ENCODE results near the gene FAM13A.
"Not testable (repeated sequence)": the region's sequence is repeated elsewhere in the genome, so short reads cannot be mapped to it uniquely, and the experiment has no call there.

The FAM13A gene

DNA sequence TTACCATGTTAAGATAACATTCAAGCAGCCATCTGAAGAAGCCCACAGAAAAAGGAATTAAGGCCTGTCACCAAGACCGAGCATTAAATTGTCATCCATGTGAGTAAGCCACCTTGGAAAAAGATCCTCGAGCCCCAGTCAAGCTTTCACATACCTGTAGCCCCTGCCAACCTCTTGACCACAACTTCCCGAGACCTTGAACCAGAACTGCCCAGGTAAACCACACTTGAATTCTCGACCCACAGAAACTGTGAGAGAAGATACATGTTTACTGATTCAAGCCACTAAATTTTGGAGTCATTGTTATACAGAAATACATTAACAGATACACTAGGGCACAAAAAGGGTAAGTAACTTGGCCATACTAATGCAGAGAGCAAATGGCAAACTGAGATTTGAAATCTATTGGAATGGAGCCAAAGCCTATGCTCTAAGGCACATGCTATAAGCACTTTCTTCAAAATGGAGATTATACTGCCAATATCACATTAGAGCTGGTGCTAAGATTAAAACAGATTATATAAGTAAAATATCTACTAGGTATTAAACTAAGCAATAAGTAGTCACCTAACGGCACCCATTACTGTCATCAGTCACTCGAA is 49.5 kb downstream of the FAM13A start:
- ChIA-PET CTCF (interaction anchor here (1.4 to 2.2 kb wide), 2 partner anchors 16 to 188 kb away, joined by 3 to 7 read pairs; no protein-coding TSS in a partner anchor), POLR2A (interaction anchor here (0.7 kb wide), 1 partner anchor 337 kb away, joined by 3 read pairs; no protein-coding TSS in a partner anchor)
- TF ChIP-seq, protein P1, sequence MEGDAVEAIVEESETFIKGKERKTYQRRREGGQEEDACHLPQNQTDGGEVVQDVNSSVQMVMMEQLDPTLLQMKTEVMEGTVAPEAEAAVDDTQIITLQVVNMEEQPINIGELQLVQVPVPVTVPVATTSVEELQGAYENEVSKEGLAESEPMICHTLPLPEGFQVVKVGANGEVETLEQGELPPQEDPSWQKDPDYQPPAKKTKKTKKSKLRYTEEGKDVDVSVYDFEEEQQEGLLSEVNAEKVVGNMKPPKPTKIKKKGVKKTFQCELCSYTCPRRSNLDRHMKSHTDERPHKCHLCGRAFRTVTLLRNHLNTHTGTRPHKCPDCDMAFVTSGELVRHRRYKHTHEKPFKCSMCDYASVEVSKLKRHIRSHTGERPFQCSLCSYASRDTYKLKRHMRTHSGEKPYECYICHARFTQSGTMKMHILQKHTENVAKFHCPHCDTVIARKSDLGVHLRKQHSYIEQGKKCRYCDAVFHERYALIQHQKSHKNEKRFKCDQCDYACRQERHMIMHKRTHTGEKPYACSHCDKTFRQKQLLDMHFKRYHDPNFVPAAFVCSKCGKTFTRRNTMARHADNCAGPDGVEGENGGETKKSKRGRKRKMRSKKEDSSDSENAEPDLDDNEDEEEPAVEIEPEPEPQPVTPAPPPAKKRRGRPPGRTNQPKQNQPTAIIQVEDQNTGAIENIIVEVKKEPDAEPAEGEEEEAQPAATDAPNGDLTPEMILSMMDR (IDR thresholded peaks at IDR 0.05; ENCODE audit: insufficient read depth, low read length, missing control alignments), result no peak
- no peak overlapping the region for H3K4me3 ChIP-seq (ENCODE audit: low read depth, low read length)
- no peak for DNase-seq (ENCODE audit: low read depth, low spot score)

DNA sequence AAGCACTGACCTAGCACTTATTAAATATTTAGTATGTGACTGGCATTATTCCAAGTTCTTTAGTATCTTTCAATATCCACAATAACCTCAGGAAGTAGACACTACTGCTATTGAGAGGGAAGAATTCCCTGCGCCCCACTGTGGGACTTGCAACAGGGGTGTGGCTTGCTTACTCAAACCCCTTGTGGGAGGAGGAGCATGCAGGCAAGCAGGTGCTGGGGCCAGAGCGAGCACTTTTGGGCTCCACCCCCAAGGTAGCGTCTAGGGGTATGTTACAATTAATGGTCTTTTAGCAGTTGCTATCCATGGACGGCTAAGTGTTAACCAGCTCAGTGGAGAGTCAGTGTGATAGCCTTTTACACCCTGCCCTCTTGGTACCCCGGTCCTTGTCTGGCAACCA is 50.7 kb downstream of the FAM13A start:
- CTCF ChIA-PET, result no interaction called here

DNA sequence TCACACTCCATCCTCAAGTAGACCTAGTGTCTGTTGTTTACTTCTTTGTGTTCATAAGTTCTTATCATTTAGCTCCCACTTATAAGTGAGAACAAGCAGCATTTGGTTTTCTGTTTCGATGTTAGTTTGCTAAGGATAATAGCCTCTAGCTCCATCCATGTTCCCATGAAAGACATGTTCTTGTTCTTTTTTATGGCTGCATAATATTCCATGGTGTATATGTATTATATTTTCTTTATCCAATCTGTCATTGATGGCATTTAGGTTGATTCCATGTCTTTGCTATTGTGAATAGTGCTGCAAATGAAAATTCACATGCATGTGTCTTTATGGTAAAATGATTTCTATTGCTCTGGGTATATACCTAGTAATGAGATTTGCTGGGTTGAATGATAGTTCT is 51.9 kb downstream of the FAM13A start:
- POLR2A ChIA-PET; DNase-seq (ENCODE audit: low read depth, low spot score); H3K4me3 ChIP-seq (ENCODE audit: low read depth, low read length): not testable (repeated sequence)
- CTCF ChIA-PET, result interaction anchor here (2.8 kb wide), 1 partner anchor 18 kb away, joined by 15 read pairs; no protein-coding TSS in a partner anchor

More for the DNA sequence above, 50.7 kb downstream of the FAM13A start:
- no peak for DNase-seq (ENCODE audit: low read depth, low spot score)
- TF ChIP-seq, protein P1 (IDR thresholded peaks at IDR 0.05; ENCODE audit: insufficient read depth, low read length, missing control alignments), result no peak
- H3K4me3 ChIP-seq (ENCODE audit: low read depth, low read length), result no peak overlapping the region
- POLR2A ChIA-PET, result no interaction called here

DNA sequence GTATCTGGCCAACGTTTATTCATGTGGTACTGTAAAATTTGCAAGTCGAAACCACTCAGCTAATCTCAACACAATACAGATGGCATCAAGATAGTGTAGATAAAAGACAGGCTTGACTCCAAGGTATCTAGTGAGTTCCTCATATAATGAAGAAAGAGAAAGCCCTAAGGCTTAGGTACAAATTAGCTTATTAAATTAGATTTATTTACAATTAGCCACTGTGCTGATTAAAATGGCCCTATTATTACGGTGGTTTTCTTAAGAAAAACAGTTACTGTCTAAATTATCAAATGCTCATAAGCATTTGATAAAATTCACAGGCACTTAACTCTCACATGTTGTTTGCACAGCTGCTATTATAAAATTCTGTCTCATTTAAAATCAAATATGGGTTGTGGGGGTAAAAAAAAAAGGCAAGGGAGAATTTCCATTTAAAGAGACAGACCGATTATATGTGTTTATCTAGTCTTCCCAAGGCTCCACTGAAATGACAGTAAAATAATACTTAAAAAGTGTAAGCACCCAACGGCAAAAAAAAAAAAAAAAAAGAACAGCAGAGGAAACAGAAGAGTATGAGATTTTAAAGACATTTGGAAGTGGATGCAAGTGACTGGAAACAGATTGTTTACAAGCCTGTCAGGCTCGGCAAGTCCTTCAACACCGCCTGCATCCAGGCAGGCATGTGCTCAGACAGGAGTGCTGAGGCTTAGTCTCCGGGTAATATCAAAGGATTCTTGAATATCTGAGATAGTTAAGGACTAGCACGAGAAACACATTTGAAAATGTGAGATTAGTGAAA is 55.1 kb downstream of the FAM13A start:
- DNase-seq (ENCODE audit: low read depth, low spot score), result no peak
- POLR2A ChIA-PET, result no interaction called here
- CTCF ChIA-PET, result interaction anchor here (1.2 to 2.1 kb wide), 4 partner anchors 11 to 296 kb away, joined by 4 to 6 read pairs (median 5); no protein-coding TSS in a partner anchor
- no peak overlapping the region for H3K4me3 ChIP-seq (ENCODE audit: low read depth, low read length)
- TF ChIP-seq, protein P1 (IDR thresholded peaks at IDR 0.05; ENCODE audit: insufficient read depth, low read length, missing control alignments), result no peak

DNA sequence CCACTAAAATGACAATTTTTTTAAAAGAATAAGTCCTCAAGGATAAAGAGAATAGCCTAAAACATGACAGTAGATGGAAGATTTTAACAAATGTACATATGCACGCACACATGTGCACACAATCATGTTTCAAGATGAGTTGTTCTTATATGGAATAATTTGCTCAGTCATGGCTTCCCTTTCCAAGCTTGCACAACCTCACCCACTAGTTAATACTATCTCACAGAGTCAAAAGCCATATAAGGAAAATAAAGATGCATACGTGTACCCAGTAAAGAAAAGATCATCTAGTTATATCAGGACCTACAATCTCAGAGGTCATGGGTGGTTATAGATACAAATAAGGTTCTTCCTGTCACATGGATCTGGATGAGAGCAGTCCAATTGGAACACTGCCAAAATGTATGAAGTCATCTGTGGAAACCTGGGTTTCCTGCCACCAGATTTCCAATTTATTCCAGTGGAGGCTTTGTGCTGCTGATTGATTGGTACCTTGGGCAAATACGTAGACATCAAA is 56.1 kb downstream of the FAM13A start:
- DNase-seq (ENCODE audit: low read depth, low spot score), result no peak
- TF ChIP-seq, protein P1 (IDR thresholded peaks at IDR 0.05; ENCODE audit: insufficient read depth, low read length, missing control alignments), result no peak
- CTCF ChIA-PET, result interaction anchor here (1.3 to 2.1 kb wide), 3 partner anchors 10 to 295 kb away, joined by 4 to 6 read pairs (median 6); no protein-coding TSS in a partner anchor
- H3K4me3 ChIP-seq (ENCODE audit: low read depth, low read length), result no peak overlapping the region
- POLR2A ChIA-PET, result no interaction called here

DNA sequence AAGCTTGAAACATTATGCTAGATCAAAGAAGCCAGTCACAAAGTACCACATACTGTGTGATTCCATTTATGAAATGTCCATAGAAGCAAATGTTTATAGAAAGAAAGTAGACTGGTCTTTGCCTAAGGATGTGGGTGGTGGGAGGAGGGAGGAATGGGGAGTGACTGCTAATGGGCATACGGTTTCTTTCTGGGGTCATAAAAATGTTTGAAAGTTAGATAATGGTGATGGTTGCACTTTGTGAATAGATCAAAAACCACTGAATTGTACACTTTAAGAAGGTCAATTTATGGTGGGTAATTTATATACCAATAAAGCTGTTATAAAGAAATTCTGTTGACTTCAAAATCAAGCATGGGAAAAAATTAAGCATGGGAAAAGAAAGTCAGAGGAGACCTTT is 56.6 kb downstream of the FAM13A start:
- POLR2A ChIA-PET, result no interaction called here
- no peak overlapping the region for H3K4me3 ChIP-seq (ENCODE audit: low read depth, low read length)
- TF ChIP-seq, protein P1 (IDR thresholded peaks at IDR 0.05; ENCODE audit: insufficient read depth, low read length, missing control alignments), result no peak
- CTCF ChIA-PET, result interaction anchor here (0.7 to 1.7 kb wide), 2 partner anchors 23 to 182 kb away, joined by 4 to 6 read pairs; no protein-coding TSS in a partner anchor
- no peak for DNase-seq (ENCODE audit: low read depth, low spot score)

Measured in AG04449 (cell line).